GM18526 (cell line): ENCODE data around the gene KRTAP4-6.
"Not testable (repeated sequence)": the region's sequence is repeated elsewhere in the genome, so short reads cannot be mapped to it uniquely, and the experiment has no call there.

Experiments
- POLR2A ChIP-seq: IDR thresholded peaks from 3 replicates; pipeline ENCODE4 v1.6.1; 2011; ENCODE audit not compliant: insufficient read length; ENCODE audit errors: extremely low read depth

Gene KRTAP4-6

GRCh38 chr17:41140360-41141131, at the start of gene KRTAP4-6:
TSS of gene KRTAP4-6 (minus strand) at chr17:41140544. CDS start at chr17:41140487, 57 bp downstream.
- TF ChIP-seq POLR2A = no peak

GRCh38 chr17:41189837-41190318, 49.5 kb upstream of the KRTAP4-6 start, which contains the start of gene KRTAP9-1:
TSS of gene KRTAP9-1 (plus strand) at chr17:41189887. CDS start at chr17:41189887, 0 bp downstream.
- TF ChIP-seq POLR2A = not testable (repeated sequence)

DNA sequence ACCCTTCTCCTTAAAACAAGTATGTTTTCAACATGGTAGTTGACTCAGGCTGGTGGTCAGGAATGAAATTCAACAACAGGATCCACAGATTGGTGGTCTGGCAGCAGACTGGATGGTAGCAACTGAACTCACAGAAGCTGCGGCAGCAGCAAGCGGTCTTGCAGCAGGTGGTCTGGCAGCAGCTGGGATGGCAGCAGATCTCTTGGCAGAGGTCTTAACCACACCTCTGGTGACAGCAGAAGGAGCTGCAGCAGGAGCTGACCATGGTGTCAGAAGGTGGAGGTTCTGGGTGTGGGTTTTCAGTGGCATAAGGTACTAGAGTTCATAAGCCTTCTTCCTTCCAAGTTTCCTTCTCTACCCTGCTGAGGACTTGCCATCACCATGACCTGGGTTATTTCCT, 46.5 kb upstream of the KRTAP4-6 start:
- no peak for TF ChIP-seq POLR2A

DNA sequence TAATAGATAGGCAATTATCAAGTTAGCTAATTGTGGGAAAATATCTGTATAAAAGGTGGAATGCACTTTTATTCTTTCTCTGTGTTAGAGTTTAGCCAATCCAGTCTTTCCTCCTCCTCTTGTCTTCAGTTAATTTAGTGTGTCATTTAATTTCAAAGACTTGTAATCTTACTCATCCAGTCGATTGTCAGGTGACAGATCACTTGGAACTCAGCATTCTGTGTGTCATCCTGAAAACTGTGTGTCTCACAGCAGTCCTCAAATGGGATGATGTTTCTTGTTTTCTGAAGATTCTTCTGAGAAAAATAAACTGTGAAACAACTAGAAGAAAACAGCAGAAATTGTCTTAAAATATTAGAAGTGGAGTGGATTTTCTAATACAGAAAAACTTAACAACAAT, 44.7 kb upstream of the KRTAP4-6 start:
- TF ChIP-seq POLR2A = no peak

DNA sequence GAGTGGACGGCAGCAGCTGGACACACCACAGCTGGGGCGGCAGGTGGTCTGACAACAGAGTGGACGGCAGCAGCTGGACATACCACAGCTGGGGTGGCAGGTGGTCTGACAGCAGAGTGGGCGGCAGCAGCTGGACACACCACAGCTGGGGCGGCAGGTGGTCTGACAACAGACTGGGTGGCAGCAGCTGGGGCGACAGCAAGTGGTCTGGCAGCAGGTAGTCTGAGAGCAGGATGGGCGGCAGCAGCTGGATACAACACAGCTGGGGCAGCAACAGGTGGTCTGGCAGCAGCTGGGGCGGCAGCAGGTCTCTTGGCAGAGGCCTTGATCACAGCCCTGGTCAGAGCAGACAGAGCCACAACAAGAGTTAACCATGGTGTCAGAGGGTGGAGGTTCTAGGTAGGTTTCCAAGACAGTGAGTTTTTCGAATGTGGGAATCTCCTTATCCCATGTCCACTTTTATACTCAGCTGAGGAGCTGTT, 44.2 kb upstream of the KRTAP4-6 start, which contains the start of gene KRTAP4-1:
Gene KRTAP4-1 (minus strand): TSS at position 432 of the 482 bp plus-strand sequence. CDS start 57 bp downstream, at position 375.
- TF ChIP-seq POLR2A = no peak

DNA sequence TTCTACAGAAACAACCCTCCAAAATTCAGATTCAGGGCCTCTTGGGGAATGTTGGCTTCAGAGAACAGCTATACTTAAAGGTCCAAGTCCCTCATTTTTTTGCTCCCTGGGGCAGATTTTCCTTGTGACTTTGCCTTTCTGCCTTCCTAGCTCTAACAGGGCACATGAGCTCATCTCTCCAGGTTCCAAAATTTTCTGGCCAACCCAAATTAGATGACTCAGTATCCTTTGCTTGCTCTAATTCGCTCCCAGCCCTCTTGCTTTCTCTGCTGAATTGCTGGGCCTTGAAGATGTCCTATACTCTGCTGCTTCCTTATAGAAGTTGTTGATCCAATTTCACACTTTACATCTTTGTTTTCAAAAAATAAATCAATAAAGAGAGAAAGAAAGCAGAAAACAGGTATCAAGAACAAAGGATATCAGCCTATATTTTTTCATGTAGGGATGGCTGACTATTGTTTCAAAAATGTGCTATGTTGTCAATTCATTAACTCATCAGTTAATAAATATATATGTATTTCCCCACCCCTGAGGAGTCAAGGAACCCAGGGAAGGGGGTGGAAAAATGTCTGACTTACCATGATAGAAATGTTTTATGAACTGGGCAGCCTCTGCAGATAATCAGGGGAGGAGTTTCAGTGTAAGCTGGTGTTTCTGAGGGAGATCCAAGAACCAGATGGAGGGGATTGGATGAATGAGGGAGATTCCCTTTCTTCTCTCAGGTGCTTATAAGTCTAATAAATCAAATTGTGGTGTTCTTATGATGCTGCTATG, 38.7 kb upstream of the KRTAP4-6 start:
- TF ChIP-seq POLR2A = no peak

DNA sequence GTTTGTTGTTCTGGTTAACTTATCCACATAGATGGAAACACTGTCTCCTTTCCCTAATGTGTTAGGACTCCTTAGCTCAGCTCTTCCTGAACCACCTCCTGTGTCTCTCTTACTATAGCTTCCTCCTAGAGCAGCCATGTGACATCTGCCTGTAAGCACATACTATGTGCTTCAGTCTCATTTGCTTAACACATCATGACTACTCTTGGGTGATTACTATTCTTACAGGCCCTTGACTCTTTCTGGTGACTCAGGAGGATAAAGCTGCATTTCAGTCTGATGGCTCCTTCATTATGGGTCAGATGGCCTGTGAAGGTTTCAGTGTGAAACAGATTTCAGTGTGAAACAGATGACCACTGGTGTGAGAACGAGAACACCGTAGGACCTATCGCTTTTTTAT, 38.0 kb upstream of the KRTAP4-6 start:
- no peak for TF ChIP-seq POLR2A

GRCh38 chr17:41177727-41178271, 37.5 kb upstream of the KRTAP4-6 start, which contains the start of gene KRTAP4-2:
TSS of gene KRTAP4-2 (minus strand) at chr17:41178221. CDS start at chr17:41178164, 57 bp downstream.
- no peak for TF ChIP-seq POLR2A

GRCh38 chr17:41176744-41177387, 36.5 kb upstream of the KRTAP4-6 start:
- TF ChIP-seq POLR2A = no peak

- no peak for TF ChIP-seq POLR2A
Observed at GRCh38 chr17:41171886-41172285, 31.5 kb upstream of the KRTAP4-6 start.

DNA sequence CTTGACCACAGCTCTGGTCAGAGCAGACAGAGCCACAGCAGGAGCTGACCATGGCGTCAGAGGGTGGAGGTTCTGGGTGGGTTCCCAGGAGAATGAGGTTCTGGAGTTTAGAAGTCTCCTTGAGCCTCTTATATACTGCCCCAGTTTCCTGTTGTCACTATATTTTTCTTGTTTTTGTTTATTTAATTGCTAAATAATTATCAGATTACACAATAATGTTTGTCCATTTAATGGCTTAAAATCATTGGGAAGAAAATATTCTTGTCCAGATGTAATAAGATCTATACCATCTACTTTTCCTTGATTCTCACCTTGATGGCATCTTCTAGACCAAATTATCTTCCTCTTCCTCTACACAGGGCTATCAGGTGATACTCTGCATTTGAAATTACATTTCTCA, 27.8 kb upstream of the KRTAP4-6 start, which contains the start of gene KRTAP4-3:
Gene KRTAP4-3 (minus strand): TSS at position 101 of the 400 bp plus-strand sequence. CDS start 49 bp downstream, at position 52.
- TF ChIP-seq POLR2A = no peak

- TF ChIP-seq POLR2A = no peak
Observed at GRCh38 chr17:41167561-41167960, 27.2 kb upstream of the KRTAP4-6 start.

- no peak for TF ChIP-seq POLR2A
Observed at GRCh38 chr17:41163828-41164227, 23.5 kb upstream of the KRTAP4-6 start.

GRCh38 chr17:41160648-41161047, 20.3 kb upstream of the KRTAP4-6 start, which contains the start of gene KRTAP4-4:
TSS of gene KRTAP4-4 (minus strand) at chr17:41160748. CDS start at chr17:41160691, 57 bp downstream.
- no peak for TF ChIP-seq POLR2A
